ENCODE data around the gene NFKBIZ.
"Not testable (repeated sequence)": the region's sequence is repeated elsewhere in the genome, so short reads cannot be mapped to it uniquely, and the experiment has no call there.

NFKBIZ gene

GRCh38 chr3:101861789-101862415 lies 12.6 kb downstream of the NFKBIZ start:
- no peak overlapping the region for H3K4me3 ChIP-seq (ENCODE audit: control insufficient read depth, low read depth, low read length)
- DNase-seq (ENCODE audit: low read depth) = no peak
- TF ChIP-seq, protein P1, sequence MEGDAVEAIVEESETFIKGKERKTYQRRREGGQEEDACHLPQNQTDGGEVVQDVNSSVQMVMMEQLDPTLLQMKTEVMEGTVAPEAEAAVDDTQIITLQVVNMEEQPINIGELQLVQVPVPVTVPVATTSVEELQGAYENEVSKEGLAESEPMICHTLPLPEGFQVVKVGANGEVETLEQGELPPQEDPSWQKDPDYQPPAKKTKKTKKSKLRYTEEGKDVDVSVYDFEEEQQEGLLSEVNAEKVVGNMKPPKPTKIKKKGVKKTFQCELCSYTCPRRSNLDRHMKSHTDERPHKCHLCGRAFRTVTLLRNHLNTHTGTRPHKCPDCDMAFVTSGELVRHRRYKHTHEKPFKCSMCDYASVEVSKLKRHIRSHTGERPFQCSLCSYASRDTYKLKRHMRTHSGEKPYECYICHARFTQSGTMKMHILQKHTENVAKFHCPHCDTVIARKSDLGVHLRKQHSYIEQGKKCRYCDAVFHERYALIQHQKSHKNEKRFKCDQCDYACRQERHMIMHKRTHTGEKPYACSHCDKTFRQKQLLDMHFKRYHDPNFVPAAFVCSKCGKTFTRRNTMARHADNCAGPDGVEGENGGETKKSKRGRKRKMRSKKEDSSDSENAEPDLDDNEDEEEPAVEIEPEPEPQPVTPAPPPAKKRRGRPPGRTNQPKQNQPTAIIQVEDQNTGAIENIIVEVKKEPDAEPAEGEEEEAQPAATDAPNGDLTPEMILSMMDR (conservative IDR thresholded peaks at IDR 0.05; ENCODE audit: control insufficient read depth, insufficient read depth, low read depth, low read length) = no peak

DNA sequence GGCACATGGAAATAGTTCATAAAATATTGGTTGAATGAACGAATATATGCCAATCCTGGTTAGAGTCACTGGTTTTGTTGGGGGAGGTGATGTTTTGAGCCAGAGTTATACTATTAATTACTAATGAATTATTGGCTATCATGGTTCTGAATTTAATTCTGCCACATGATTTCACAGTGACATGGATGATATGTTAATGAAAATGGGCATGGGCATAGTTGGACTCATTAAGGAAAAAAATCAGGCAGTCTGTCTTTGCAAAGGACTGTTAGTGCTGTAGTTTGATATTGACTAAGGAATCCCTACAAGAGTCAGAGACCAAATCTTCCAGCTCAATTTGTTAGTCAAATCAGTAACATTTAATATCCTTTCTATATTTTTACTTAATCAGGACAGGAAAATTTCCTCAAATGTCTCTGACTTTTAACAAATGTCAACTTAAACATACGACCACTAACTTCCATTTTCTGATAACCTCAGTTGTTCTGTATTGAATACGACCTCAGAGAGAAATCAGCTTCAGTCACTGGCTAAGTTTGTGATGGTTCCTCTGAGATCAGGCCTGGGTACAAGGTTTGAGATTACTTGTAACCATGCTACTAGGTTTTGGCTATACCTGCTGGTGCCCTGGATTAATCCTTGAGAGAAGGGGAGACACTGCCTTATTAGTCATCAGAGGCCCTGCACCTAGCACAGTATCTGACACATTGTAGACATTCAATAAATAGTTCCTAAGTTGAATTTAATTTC lies 13.3 kb downstream of the NFKBIZ start:
- TF ChIP-seq, protein P1 (conservative IDR thresholded peaks at IDR 0.05; ENCODE audit: control insufficient read depth, insufficient read depth, low read depth, low read length) = no peak
- no peak overlapping the region for H3K4me3 ChIP-seq (ENCODE audit: control insufficient read depth, low read depth, low read length)
- no peak for DNase-seq (ENCODE audit: low read depth)

DNA sequence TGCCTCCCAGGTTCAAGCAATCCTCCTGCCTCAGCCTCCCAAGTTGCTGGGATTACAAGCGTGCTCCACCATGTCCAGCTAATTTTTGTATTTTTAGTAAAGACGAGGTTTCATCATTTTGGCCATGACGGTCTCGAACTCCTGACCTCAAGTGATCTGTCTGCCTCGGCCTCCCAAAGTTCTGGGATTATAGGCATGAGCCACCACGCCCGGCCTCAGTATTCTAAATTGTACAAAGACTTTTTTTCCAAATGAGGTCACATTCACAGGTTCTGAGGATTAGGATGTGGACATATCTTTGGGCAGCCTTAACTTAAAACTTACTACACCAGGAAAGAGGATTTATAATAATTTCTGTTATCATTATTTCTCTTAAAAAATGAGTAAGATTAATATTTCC lies 15.6 kb downstream of the NFKBIZ start:
- DNase-seq (ENCODE audit: low read depth) = not testable (repeated sequence)

GRCh38 chr3:101865751-101866509 lies 16.6 kb downstream of the NFKBIZ start:
- no peak overlapping the region for H3K4me3 ChIP-seq (ENCODE audit: control insufficient read depth, low read depth, low read length)
- TF ChIP-seq, protein P1 (conservative IDR thresholded peaks at IDR 0.05; ENCODE audit: control insufficient read depth, insufficient read depth, low read depth, low read length) = no peak
- no peak for DNase-seq (ENCODE audit: low read depth)

More for the DNA sequence above, 15.6 kb downstream of the NFKBIZ start:
- not testable (repeated sequence) for H3K4me3 ChIP-seq (ENCODE audit: control insufficient read depth, low read depth, low read length)

GRCh38 chr3:101867511-101867910 lies 18.2 kb downstream of the NFKBIZ start:
- no peak for DNase-seq (ENCODE audit: low read depth)
- TF ChIP-seq, protein P1 (conservative IDR thresholded peaks at IDR 0.05; ENCODE audit: control insufficient read depth, insufficient read depth, low read depth, low read length) = no peak
- H3K4me3 ChIP-seq (ENCODE audit: control insufficient read depth, low read depth, low read length) = no peak overlapping the region

GRCh38 chr3:101867996-101868395 lies 18.7 kb downstream of the NFKBIZ start:
- TF ChIP-seq, protein P1 (conservative IDR thresholded peaks at IDR 0.05; ENCODE audit: control insufficient read depth, insufficient read depth, low read depth, low read length) = no peak
- no peak for DNase-seq (ENCODE audit: low read depth)
- H3K4me3 ChIP-seq (ENCODE audit: control insufficient read depth, low read depth, low read length) = no peak overlapping the region
